Mesendoderm (in vitro differentiated cells): ENCODE data around the gene MICAL1.

ENCODE experiments used
- DNase-seq: peaks from one replicate; pipeline ENCODE4 v3.0.0; 2013
- H2AK5ac ChIP-seq: 2 replicates; pipeline ENCODE4 v1.6.1; 2013; ENCODE audit warnings: low read length, inconsistent platforms
- H2BK120ac ChIP-seq: 2 replicates; pipeline ENCODE4 v1.6.1; 2013; ENCODE audit warnings: low read depth, mild to moderate bottlenecking, low read length, moderate library complexity, mixed read lengths
- H2BK15ac ChIP-seq: replicated peaks from 2 replicates; pipeline ENCODE4 v1.6.1; 2013; ENCODE audit warnings: low read depth, mild to moderate bottlenecking, moderate library complexity
- H2BK5ac ChIP-seq: 2 replicates; pipeline ENCODE4 v1.6.1; 2013; ENCODE audit warnings: low read length, inconsistent platforms
- H3K18ac ChIP-seq: 2 replicates; pipeline ENCODE4 v1.6.1; 2013; ENCODE audit warnings: mild to moderate bottlenecking, low read length, mixed read lengths
- H3K23ac ChIP-seq: one replicate; pipeline ENCODE4 v1.6.1; 2013; ENCODE audit warnings: low read length
- H3K27ac ChIP-seq: 2 replicates; pipeline ENCODE4 v1.5.1; 2013; ENCODE audit warnings: low read depth, mild to moderate bottlenecking, inconsistent platforms, low read length, moderate library complexity
- H3K27me3 ChIP-seq: 2 replicates; pipeline ENCODE4 v1.6.1; 2013; ENCODE audit warnings: low read length, control low read depth, mild to moderate bottlenecking, inconsistent platforms; ENCODE audit not compliant: insufficient read depth, poor library complexity
- H3K36me3 ChIP-seq: 2 replicates; pipeline ENCODE4 v1.6.1; 2013; ENCODE audit warnings: low read length, inconsistent platforms; ENCODE audit not compliant: control insufficient read depth, insufficient read depth
- H3K4ac ChIP-seq: one replicate; pipeline ENCODE4 v1.6.1; 2013; ENCODE audit warnings: low read depth, mild to moderate bottlenecking, low read length, moderate library complexity
- H3K4me1 ChIP-seq: 2 replicates; pipeline ENCODE4 v1.6.1; 2013; ENCODE audit warnings: low read depth, low read length, inconsistent platforms; ENCODE audit not compliant: control insufficient read depth
- H3K4me2 ChIP-seq: 2 replicates; pipeline ENCODE4 v1.6.1; 2013; ENCODE audit warnings: low read length
- H3K4me3 ChIP-seq: 2 replicates; pipeline ENCODE4 v1.5.1; 2013; ENCODE audit warnings: mild to moderate bottlenecking, low read length
- H3K56ac ChIP-seq: one replicate; pipeline ENCODE4 v1.6.1; 2013; ENCODE audit warnings: low read length
- H3K79me1 ChIP-seq: 2 replicates; pipeline ENCODE4 v1.6.1; 2013; ENCODE audit warnings: low read length, inconsistent platforms
- H3K79me2 ChIP-seq: 2 replicates; pipeline ENCODE4 v1.6.1; 2013; ENCODE audit warnings: mild to moderate bottlenecking, low read length; ENCODE audit not compliant: control insufficient read depth, insufficient read depth
- H3K9ac ChIP-seq: 2 replicates; pipeline ENCODE4 v1.6.1; 2013; ENCODE audit warnings: low read length, inconsistent platforms
- H4K5ac ChIP-seq: one replicate; pipeline ENCODE4 v1.6.1; 2013; ENCODE audit warnings: low read length
- H4K8ac ChIP-seq: one replicate; pipeline ENCODE4 v1.6.1; 2013; ENCODE audit warnings: low read depth, mild to moderate bottlenecking, control low read depth, low read length, moderate library complexity
- WGBS: extraction: QIAGEN DNeasy Blood & Tissue Kit; methylation state at CpG from one replicate; pipeline ENCODE4 v1.1.7; 2013; ENCODE audit warnings: low lambda C conversion rate, missing lambda C conversion rate; ENCODE audit not compliant: insufficient coverage; ENCODE audit errors: extremely low coverage; 5-methylcytosine and 5-hydroxymethylcytosine counted together

The MICAL1 gene

GRCh38 chr6:109424946-109425345 lies 30.6 kb downstream of the MICAL1 start:
- no peak overlapping the region for H4K5ac ChIP-seq

DNA sequence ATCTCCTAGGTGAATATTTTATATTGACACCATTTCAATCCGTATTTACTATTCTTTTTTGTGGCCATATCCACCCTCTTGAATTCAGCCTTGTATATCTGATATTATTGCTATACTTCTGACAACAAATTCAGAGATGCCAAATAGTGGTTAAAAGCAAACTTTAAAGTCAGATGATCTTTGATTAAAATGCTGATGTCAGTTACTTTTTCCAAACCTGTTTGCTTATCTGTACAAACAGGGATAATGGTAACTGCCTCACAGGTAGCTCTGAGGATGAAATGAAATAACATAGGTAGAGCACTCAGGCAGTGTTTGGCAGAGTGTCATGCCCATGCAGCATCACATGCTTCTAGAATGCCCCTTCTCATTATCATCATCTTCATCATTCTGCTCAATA lies 34.4 kb downstream of the MICAL1 start:
- no peak overlapping the region for H3K4ac ChIP-seq
- H3K9ac ChIP-seq = no peak overlapping the region
- no peak overlapping the region for H4K5ac ChIP-seq
- H2BK5ac ChIP-seq = no peak overlapping the region
- H2AK5ac ChIP-seq = no peak overlapping the region
- H4K8ac ChIP-seq = no peak overlapping the region
- no peaks in the 10 kb centered on the region for H3K27me3 ChIP-seq
- H3K79me1 ChIP-seq = no peaks in the 10 kb centered on the region
- no peak overlapping the region for H3K4me2 ChIP-seq
- DNase-seq = no peak
- no peaks in the 10 kb centered on the region for H3K4me1 ChIP-seq
- H3K56ac ChIP-seq = no peak overlapping the region
- H3K18ac ChIP-seq = no peak overlapping the region
- WGBS = no CpG with 5 or more reads among the region's 1 CpG
- H2BK15ac ChIP-seq = no peak overlapping the region
- H3K23ac ChIP-seq = no peak overlapping the region
- H3K27ac ChIP-seq = no peak overlapping the region
- no peaks in the 10 kb centered on the region for H3K36me3 ChIP-seq
- H3K79me2 ChIP-seq = no peaks in the 10 kb centered on the region
- no peak overlapping the region for H3K4me3 ChIP-seq
- H2BK120ac ChIP-seq = no peak overlapping the region

More at GRCh38 chr6:109424946-109425345, 30.6 kb downstream of the MICAL1 start:
- DNase-seq = no peak
- Histone ChIP-seq H3K9ac (no peak overlapping the region), H2BK120ac (no peak overlapping the region), H2AK5ac (no peak overlapping the region), H3K4me3 (no peak overlapping the region), H3K18ac (no peak overlapping the region), H2BK15ac (no peak overlapping the region), H3K79me2 (no peaks in the 10 kb centered on the region), H3K56ac (no peak overlapping the region), H3K23ac (no peak overlapping the region), H3K4ac (no peak overlapping the region), H3K4me2 (no peak overlapping the region), H2BK5ac (no peak overlapping the region), H3K27ac (no peak overlapping the region), H3K27me3 (no peaks in the 10 kb centered on the region), H3K4me1 (no peaks in the 10 kb centered on the region), H4K8ac (no peak overlapping the region), H3K79me1 (no peaks in the 10 kb centered on the region), H3K36me3 (no peaks in the 10 kb centered on the region)
- WGBS = no CpG with 5 or more reads among the region's 2 CpGs

DNA sequence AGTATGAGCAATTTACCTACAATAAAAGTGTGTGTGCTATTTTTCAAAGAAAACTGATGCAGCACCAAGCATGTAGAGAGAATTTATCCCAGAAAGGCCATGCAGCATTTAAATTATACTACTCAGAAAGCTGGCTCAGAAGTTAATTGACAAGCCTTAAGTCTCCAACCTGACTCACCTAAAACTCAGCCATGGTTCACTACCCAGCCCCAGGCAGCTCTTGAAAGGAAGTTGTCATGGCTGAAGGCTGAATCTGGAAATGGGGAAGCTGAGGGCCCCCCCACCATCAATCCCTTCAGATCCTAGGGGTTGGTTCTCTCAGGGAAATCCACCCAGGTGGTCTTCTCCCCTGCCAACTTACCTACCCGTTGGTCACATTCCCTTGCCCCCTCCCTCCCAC lies 34.8 kb downstream of the MICAL1 start:
- whole genome bisulfite sequencing = no CpG with 5 or more reads among the region's 1 CpG
- no peaks in the 10 kb centered on the region for H3K4me1 ChIP-seq
- no peak for DNase-seq
- no peaks in the 10 kb centered on the region for H3K36me3 ChIP-seq
- no peak overlapping the region for H3K4me3 ChIP-seq
- no peak overlapping the region for H3K18ac ChIP-seq
- no peak overlapping the region for H3K4ac ChIP-seq
- no peak overlapping the region for H3K4me2 ChIP-seq
- no peak overlapping the region for H2BK120ac ChIP-seq
- no peaks in the 10 kb centered on the region for H3K79me2 ChIP-seq
- no peak overlapping the region for H2BK15ac ChIP-seq
- no peaks in the 10 kb centered on the region for H3K27me3 ChIP-seq
- H3K56ac ChIP-seq = no peak overlapping the region
- H2AK5ac ChIP-seq = no peak overlapping the region
- no peak overlapping the region for H3K9ac ChIP-seq
- H3K79me1 ChIP-seq = no peaks in the 10 kb centered on the region
- H2BK5ac ChIP-seq = no peak overlapping the region
- H4K5ac ChIP-seq = no peak overlapping the region
- no peak overlapping the region for H4K8ac ChIP-seq
- H3K27ac ChIP-seq = no peak overlapping the region
- no peak overlapping the region for H3K23ac ChIP-seq

- H3K18ac ChIP-seq = no peak overlapping the region
Measured at GRCh38 chr6:109417646-109418045, 37.9 kb downstream of the MICAL1 start.

DNA sequence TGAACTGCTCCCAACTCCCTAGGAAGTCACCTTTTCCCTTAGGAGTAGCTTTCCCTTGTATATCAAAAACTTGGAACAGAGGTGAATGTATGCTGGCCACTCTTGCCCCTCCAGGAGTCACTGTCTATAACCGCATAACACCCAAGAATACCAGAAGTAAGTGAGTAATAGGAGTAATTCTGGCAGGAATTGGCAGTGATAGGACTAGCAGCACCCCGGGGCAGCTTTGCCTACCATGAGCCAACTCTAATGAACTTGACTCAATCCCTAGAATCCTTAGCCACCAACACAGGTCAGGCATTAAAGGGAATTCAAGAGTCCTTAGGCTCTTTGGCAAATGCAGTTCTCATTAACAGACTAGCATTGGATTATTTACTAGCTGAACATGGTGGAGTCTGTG lies 44.5 kb downstream of the MICAL1 start:
- Histone ChIP-seq H3K36me3 (no peaks in the 10 kb centered on the region), H3K23ac (no peak overlapping the region), H3K27me3 (no peaks in the 10 kb centered on the region), H3K79me2 (no peaks in the 10 kb centered on the region), H3K4ac (no peak overlapping the region), H3K27ac (no peak overlapping the region), H3K18ac (no peak overlapping the region), H4K8ac (no peak overlapping the region), H3K9ac (no peak overlapping the region), H2BK15ac (no peak overlapping the region), H3K4me3 (no peak overlapping the region), H3K79me1 (no peaks in the 10 kb centered on the region), H3K4me2 (no peak overlapping the region), H4K5ac (no peak overlapping the region), H2AK5ac (no peak overlapping the region), H2BK120ac (no peak overlapping the region), H3K4me1 (no peaks in the 10 kb centered on the region), H3K56ac (no peak overlapping the region), H2BK5ac (no peak overlapping the region)
- DNase-seq = no peak
- WGBS = no CpG with 5 or more reads among the region's 2 CpGs

More at GRCh38 chr6:109417646-109418045, 37.9 kb downstream of the MICAL1 start:
- no peak overlapping the region for H2BK15ac ChIP-seq
- H3K56ac ChIP-seq = no peak overlapping the region
- DNase-seq = no peak
- no peak overlapping the region for H4K8ac ChIP-seq
- H3K4me1 ChIP-seq = no peaks in the 10 kb centered on the region
- H3K27ac ChIP-seq = no peak overlapping the region
- H3K79me2 ChIP-seq = no peaks in the 10 kb centered on the region
- no peak overlapping the region for H2BK120ac ChIP-seq
- H4K5ac ChIP-seq = no peak overlapping the region
- no peak overlapping the region for H2AK5ac ChIP-seq
- H3K9ac ChIP-seq = no peak overlapping the region
- no CpG with 5 or more reads among the region's 4 CpGs for whole genome bisulfite sequencing
- H3K4me3 ChIP-seq = no peak overlapping the region
- H2BK5ac ChIP-seq = no peak overlapping the region
- no peaks in the 10 kb centered on the region for H3K36me3 ChIP-seq
- no peak overlapping the region for H3K4me2 ChIP-seq
- H3K4ac ChIP-seq = no peak overlapping the region
- no peak overlapping the region for H3K23ac ChIP-seq
- no peaks in the 10 kb centered on the region for H3K79me1 ChIP-seq
- H3K27me3 ChIP-seq = no peaks in the 10 kb centered on the region

- Histone ChIP-seq H2BK15ac (no peak overlapping the region), H2AK5ac (no peak overlapping the region), H3K23ac (no peak overlapping the region), H3K27me3 (no peaks in the 10 kb centered on the region), H3K79me2 (no peaks in the 10 kb centered on the region), H3K4me2 (no peak overlapping the region), H3K9ac (no peak overlapping the region), H3K4me3 (no peak overlapping the region), H4K8ac (no peak overlapping the region), H3K4me1 (no peaks in the 10 kb centered on the region), H3K79me1 (no peaks in the 10 kb centered on the region), H2BK5ac (no peak overlapping the region), H3K4ac (no peak overlapping the region), H3K56ac (no peak overlapping the region), H3K27ac (no peak overlapping the region), H4K5ac (no peak overlapping the region), H3K36me3 (no peaks in the 10 kb centered on the region), H3K18ac (no peak overlapping the region), H2BK120ac (no peak overlapping the region)
- no peak for DNase-seq
- WGBS = no CpG with 5 or more reads among the region's 4 CpGs
Measured at GRCh38 chr6:109406196-109406595, 49.4 kb downstream of the MICAL1 start.
